Lower leg skin (tissue), 3 donors: ENCODE measurements around the gene COL25A1.

Source experiments
- POLR2A ChIP-seq, 2 donors: fragments of 450-650 bp; IDR thresholded peaks; one replicate each; pipeline ENCODE4 v1.6.1; 2016 to 2017; ENCODE audit warnings: antibody characterized with exemption in 2 of 2, mild to moderate bottlenecking in 1 of 2, moderate library complexity in 1 of 2
- TF ChIP-seq, protein P1 (sequence below), 3 donors: fragments of 450-650 bp; IDR thresholded peaks; one replicate each; pipeline ENCODE4 v1.5.1; 2016; ENCODE audit warnings: antibody characterized with exemption in 3 of 3, mild to moderate bottlenecking in 3 of 3, moderate library complexity in 2 of 3

- TF ChIP-seq, protein P1, sequence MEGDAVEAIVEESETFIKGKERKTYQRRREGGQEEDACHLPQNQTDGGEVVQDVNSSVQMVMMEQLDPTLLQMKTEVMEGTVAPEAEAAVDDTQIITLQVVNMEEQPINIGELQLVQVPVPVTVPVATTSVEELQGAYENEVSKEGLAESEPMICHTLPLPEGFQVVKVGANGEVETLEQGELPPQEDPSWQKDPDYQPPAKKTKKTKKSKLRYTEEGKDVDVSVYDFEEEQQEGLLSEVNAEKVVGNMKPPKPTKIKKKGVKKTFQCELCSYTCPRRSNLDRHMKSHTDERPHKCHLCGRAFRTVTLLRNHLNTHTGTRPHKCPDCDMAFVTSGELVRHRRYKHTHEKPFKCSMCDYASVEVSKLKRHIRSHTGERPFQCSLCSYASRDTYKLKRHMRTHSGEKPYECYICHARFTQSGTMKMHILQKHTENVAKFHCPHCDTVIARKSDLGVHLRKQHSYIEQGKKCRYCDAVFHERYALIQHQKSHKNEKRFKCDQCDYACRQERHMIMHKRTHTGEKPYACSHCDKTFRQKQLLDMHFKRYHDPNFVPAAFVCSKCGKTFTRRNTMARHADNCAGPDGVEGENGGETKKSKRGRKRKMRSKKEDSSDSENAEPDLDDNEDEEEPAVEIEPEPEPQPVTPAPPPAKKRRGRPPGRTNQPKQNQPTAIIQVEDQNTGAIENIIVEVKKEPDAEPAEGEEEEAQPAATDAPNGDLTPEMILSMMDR (IDR thresholded peaks at IDR 0.05) = no peak
- no peak for TF ChIP-seq POLR2A (IDR thresholded peaks at IDR 0.05)
These were observed 435.0 kb downstream of the COL25A1 start for GRCh38 chr4:108867476-108867875.
